Activated CD8-positive, alpha-beta T cell treated with anti-CD3 and anti-CD28 coated beads for 36 hours (primary cell): ENCODE data around the gene SDHB. TPM values are rescaled to one million over a fixed set of nuclear protein-coding genes. Genes with fewer than 3 reads are reported as not detected.

ENCODE experiments used
- ATAC-seq: fragments of 200-7000 bp; cut with Tn5 transposase; one replicate; pipeline ENCODE4 v1.10.0; 2021; ENCODE audit warnings: mild to moderate bottlenecking, moderate library complexity
- CTCF ChIA-PET: fragments of 350-600 bp; sonication (Branson Sonifier 250); formaldehyde crosslinking; loops from one replicate; lab custom pipeline; 2021; ENCODE audit warnings: antibody characterized with exemption; lab: Charles Lee
- POLR2A ChIA-PET: fragments of 350-600 bp; sonication (Branson Sonifier 250); formaldehyde crosslinking; loops from one replicate; lab custom pipeline; 2021; ENCODE audit warnings: antibody characterized with exemption; lab: Charles Lee
- DNase-seq: peaks from one replicate; pipeline ENCODE4 v3.0.0-alpha.2; 2020
- H3K27ac Mint-ChIP-seq: one replicate; pipeline ENCODE4 v1.8.0; 2021; ENCODE audit warnings: mild to moderate bottlenecking, mixed read lengths
- H3K27me3 Mint-ChIP-seq: one replicate; pipeline ENCODE4 v1.8.0; 2021; ENCODE audit warnings: mixed read lengths
- H3K36me3 Mint-ChIP-seq: one replicate; pipeline ENCODE4 v1.8.0; 2021; ENCODE audit warnings: low read depth, mixed read lengths
- H3K4me1 Mint-ChIP-seq: one replicate; pipeline ENCODE4 v1.8.0; 2021; ENCODE audit warnings: low read depth, mixed read lengths
- H3K4me3 Mint-ChIP-seq: one replicate; pipeline ENCODE4 v1.8.0; 2021; ENCODE audit warnings: mild to moderate bottlenecking, moderate library complexity, mixed read lengths
- H3K9me3 Mint-ChIP-seq: one replicate; pipeline ENCODE4 v1.8.0; 2021; ENCODE audit warnings: mixed read lengths
- CTCF ChIP-seq: fragments of 200-600 bp; IDR thresholded peaks from one replicate; pipeline ENCODE4 v1.8.0; 2022; ENCODE audit warnings: antibody characterized with exemption, mild to moderate bottlenecking
- intact Hi-C: fragments of 100-400 bp; cut with micrococcal nuclease; formaldehyde crosslinking; loops from one replicate; pipeline ENCODE4 v1.10.0; 2022
- total RNA-seq, 2 experiments: library from RNA; stranded (reverse); gene quantifications; one replicate each; pipeline ENCODE4 v1.2.3, GENCODE V29; 2021

SDHB gene
- total RNA-seq, 2 experiments from 2014 or later = 135 to 148 TPM

DNA sequence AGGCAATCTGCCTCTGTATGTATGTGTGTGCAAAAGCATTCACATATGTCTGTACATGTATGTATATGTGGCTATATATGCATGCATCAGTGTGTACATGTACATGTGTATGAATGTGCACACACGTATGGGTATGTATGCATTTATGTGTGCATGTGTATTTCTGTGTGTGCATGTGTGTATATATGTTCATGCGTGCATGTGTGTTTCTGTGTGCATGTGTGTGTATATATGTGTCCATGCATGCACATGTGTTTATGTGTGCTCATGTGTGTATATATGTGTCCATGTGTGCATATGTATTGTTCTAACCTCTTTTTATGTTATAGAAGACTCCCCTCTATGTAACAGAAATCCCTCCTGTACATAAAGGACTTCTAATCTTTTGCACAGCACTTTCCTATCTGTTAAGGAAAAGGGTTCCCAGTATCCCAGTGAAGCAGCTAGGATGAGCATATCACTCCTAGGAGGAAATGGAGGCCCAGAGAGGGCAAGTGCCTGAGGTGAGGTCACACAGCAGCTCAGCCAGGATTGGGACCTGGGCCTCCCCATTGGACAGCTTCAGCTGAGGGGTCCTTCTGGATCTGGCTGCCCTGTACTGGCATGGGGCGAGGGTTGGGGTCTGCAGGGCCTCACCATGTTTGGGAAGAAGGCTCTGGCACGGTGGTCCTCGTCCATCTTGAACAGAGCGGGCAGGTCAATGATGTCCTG, 15.8 kb upstream of the SDHB start:
- CTCF ChIA-PET = no interaction called here
- intact Hi-C loops = no loop called here
- Mint-ChIP-seq H3K4me1 (no peaks in the 10 kb centered on the region), H3K27ac (no peak overlapping the region), H3K36me3 (no peaks in the 10 kb centered on the region), H3K9me3 (no peaks in the 10 kb centered on the region), H3K4me3 (no peak overlapping the region), H3K27me3 (no peaks in the 10 kb centered on the region)
- no peak for DNase-seq
- no peak for TF ChIP-seq CTCF
- POLR2A ChIA-PET = no interaction called here
- ATAC-seq = no peak

DNA sequence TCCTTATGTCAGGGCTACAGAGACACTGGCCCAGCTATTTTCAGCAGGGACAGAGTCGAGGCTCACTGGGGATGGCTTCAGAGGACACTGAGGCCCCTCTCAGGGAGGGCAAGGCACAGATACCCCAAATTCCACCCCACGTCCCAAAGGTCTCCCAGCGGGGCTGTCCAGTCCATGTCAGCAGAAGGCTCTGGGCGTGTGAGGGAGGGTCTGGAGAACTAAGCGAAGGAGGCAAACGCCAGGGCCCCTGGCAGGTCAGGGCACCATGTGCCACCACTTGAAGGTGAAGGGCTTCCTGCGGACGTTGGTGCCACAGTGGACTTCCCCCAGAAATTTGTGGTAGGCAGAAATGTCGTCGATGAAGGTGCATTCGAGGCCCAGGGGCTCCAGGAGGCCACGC, 15.0 kb upstream of the SDHB start:
- intact Hi-C loops = no loop called here
- no peak for DNase-seq
- no peak overlapping the region for H3K4me3 Mint-ChIP-seq
- H3K4me1 Mint-ChIP-seq = no peaks in the 10 kb centered on the region
- TF ChIP-seq CTCF = no peak
- no peak overlapping the region for H3K27ac Mint-ChIP-seq
- H3K9me3 Mint-ChIP-seq = no peaks in the 10 kb centered on the region
- POLR2A ChIA-PET = no interaction called here
- H3K27me3 Mint-ChIP-seq = no peaks in the 10 kb centered on the region
- no peaks in the 10 kb centered on the region for H3K36me3 Mint-ChIP-seq
- CTCF ChIA-PET = no interaction called here
- ATAC-seq = no peak

DNA sequence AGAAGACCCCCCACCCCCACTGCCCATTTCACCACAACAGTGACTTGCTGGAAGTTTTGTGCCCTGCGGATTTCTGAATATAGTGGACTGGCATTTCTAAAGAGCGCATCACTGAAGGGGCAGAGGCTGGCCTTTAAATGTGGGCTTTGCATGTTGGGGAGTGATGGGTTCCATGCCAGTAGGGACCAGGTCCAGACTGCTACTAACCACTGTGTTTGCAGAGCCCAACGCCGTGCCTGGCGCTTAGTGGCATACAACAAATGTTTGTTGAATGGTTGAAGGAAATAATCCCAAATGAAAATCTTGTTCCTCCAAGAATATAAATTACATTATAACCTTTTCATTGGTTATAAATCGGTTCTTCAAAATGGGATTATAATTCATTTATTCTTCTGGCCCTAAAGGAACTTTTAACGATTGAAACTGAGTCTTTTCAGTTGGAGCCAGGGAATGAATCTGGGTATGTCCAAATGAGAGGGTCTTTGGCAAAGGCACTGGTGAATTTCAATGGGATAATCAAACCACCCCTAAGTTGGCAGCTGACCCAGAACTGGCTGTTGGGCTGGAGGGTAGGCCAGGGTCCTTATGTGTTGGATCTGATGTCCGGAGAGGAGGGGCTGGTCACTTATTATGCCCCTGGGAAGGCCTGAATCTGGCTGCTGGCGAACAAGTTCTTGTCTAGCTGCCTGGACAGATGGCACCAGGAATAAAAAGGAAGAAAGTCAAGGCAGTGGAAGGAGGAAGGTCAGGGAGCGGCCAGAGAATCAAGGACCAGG, 13.8 kb upstream of the SDHB start:
- intact Hi-C loops = no loop called here
- TF ChIP-seq CTCF = no peak
- no peak for DNase-seq
- ChIA-PET POLR2A (no interaction called here), CTCF (no interaction called here)
- no peaks in the 10 kb centered on the region for H3K27me3 Mint-ChIP-seq
- ATAC-seq = no peak
- no peaks in the 10 kb centered on the region for H3K36me3 Mint-ChIP-seq
- H3K27ac Mint-ChIP-seq = no peak overlapping the region
- H3K9me3 Mint-ChIP-seq = no peaks in the 10 kb centered on the region
- peaks cover 4% of the 10 kb centered on the region for H3K4me1 Mint-ChIP-seq
- no peak overlapping the region for H3K4me3 Mint-ChIP-seq

- ATAC-seq (no peak), DNase-seq (no peak)
- H3K4me3 Mint-ChIP-seq = no peak overlapping the region
- H3K27ac Mint-ChIP-seq = no peak overlapping the region
- no peaks in the 10 kb centered on the region for H3K9me3 Mint-ChIP-seq
- H3K27me3 Mint-ChIP-seq = no peaks in the 10 kb centered on the region
- POLR2A ChIA-PET = no interaction called here
- no peak for TF ChIP-seq CTCF
- H3K4me1 Mint-ChIP-seq = peaks cover 4% of the 10 kb centered on the region
- no peaks in the 10 kb centered on the region for H3K36me3 Mint-ChIP-seq
- CTCF ChIA-PET = no interaction called here
- intact Hi-C loops = no loop called here
Measured at GRCh38 chr1:17067069-17067426, 13.2 kb upstream of the SDHB start.

DNA sequence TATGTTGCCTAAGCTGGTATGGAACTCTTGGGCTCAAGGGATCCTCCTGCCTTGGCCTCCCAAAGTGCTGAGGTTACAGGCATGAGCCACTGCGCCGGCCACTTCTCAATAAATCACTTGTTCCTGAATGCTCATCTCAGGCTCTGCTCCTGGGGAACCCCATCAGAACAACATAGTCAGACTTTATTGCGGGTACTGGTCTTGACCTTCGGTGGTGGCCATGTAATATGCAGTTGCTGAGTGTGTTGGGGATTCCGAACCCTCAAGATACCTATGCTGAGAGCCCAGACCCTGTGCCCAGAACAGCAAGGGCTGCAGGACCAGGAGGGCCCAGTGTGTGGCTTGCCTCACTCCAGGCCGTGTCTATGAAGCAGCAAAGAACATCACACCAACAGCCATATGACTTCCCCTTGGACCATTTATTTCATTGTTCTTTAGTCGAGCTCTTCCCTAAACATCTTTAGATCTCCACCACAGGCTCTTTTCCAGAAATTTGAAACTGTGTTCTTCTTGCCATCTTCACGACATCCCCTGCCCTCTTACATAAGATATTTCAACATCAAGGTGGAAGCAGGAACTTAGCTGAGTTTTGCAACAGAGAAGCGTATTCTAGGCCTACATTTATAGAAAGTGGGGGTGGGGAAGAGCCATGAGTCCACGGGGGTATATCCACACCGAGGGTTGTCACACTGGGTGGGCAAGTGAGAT, 12.7 kb upstream of the SDHB start:
- DNase-seq (no peak), ATAC-seq (no peak)
- ChIA-PET POLR2A (no interaction called here), CTCF (interaction anchor here (1.1 kb wide), 1 partner anchor 9 kb away, joined by 4 read pairs; no protein-coding TSS in a partner anchor)
- no peaks in the 10 kb centered on the region for H3K36me3 Mint-ChIP-seq
- H3K27me3 Mint-ChIP-seq = no peaks in the 10 kb centered on the region
- no peaks in the 10 kb centered on the region for H3K9me3 Mint-ChIP-seq
- H3K4me1 Mint-ChIP-seq = peaks cover 4% of the 10 kb centered on the region
- H3K4me3 Mint-ChIP-seq = no peak overlapping the region
- H3K27ac Mint-ChIP-seq = no peak overlapping the region
- no peak for TF ChIP-seq CTCF
- intact Hi-C loops = no loop called here
